SK-N-SH treated with all-trans-retinoic acid at 6 μM for 48 hours (cell line): ENCODE results near the gene C17orf78.
"Not testable (repeated sequence)": the region's sequence is repeated elsewhere in the genome, so short reads cannot be mapped to it uniquely, and the experiment has no call there.

Experiments used
- ATAC-seq: fragments of 200-7000 bp; cut with Tn5 transposase; 3 replicates; pipeline ENCODE4 v1.9.1; 2020; ENCODE audit warnings: mild to moderate bottlenecking, moderate library complexity
- CREB5 ChIP-seq: fragments of 250-450 bp; sonication (Bioruptor Pico); IDR thresholded peaks from 2 replicates; pipeline ENCODE4 v1.5.1; 2020; ENCODE audit warnings: low read depth, mild to moderate bottlenecking, moderate library complexity
- CSDC2 ChIP-seq: fragments of 250-450 bp; sonication (Bioruptor Pico); IDR thresholded peaks from 2 replicates; pipeline ENCODE4 v1.5.0; 2020; ENCODE audit warnings: mild to moderate bottlenecking, moderate library complexity
- ESRRG ChIP-seq: fragments of 250-450 bp; sonication (Bioruptor Pico); IDR thresholded peaks from 2 replicates; pipeline ENCODE4 v1.6.1; 2021; ENCODE audit warnings: mild to moderate bottlenecking
- GLIS3 ChIP-seq: fragments of 250-450 bp; sonication (Bioruptor Pico); IDR thresholded peaks from 2 replicates; pipeline ENCODE4 v1.5.0; 2020; ENCODE audit warnings: mild to moderate bottlenecking, moderate library complexity
- ISL1 ChIP-seq: fragments of 250-450 bp; sonication (Bioruptor Pico); IDR thresholded peaks from 2 replicates; pipeline ENCODE4 v2.1.2; 2022; ENCODE audit warnings: mild to moderate bottlenecking, moderate library complexity
- PATZ1 ChIP-seq: fragments of 250-450 bp; sonication (Bioruptor Pico); IDR thresholded peaks from 2 replicates; pipeline ENCODE4 v1.8.0; 2020; ENCODE audit warnings: mild to moderate bottlenecking, moderate library complexity, borderline replicate concordance
- POU6F1 ChIP-seq: fragments of 250-450 bp; sonication (Bioruptor Pico); IDR thresholded peaks from 2 replicates; pipeline ENCODE4 v1.8.0; 2021; ENCODE audit warnings: low read depth, mild to moderate bottlenecking, moderate library complexity, borderline replicate concordance
- RARB ChIP-seq: fragments of 250-450 bp; sonication (Bioruptor Pico); IDR thresholded peaks from 2 replicates; pipeline ENCODE4 v1.8.0; 2021; ENCODE audit warnings: mild to moderate bottlenecking, moderate library complexity
- TCF4 ChIP-seq: fragments of 250-450 bp; sonication (Bioruptor Pico); IDR thresholded peaks from 2 replicates; pipeline ENCODE4 v1.8.0; 2021; ENCODE audit warnings: mild to moderate bottlenecking, moderate library complexity, borderline replicate concordance
- TOX ChIP-seq: fragments of 250-450 bp; sonication (Bioruptor Pico); IDR thresholded peaks from 2 replicates; pipeline ENCODE4 v1.8.0; 2021; ENCODE audit warnings: mild to moderate bottlenecking, moderate library complexity, borderline replicate concordance
- TSHZ2 ChIP-seq: fragments of 250-450 bp; sonication (Bioruptor Pico); IDR thresholded peaks from 2 replicates; pipeline ENCODE4 v1.5.0; 2020; ENCODE audit warnings: mild to moderate bottlenecking, moderate library complexity
- ZNF565 ChIP-seq: fragments of 450-650 bp; formaldehyde crosslinking; conservative IDR thresholded peaks from 2 replicates; pipeline ENCODE4 v1.5.0; 2020; ENCODE audit warnings: low read depth, mild to moderate bottlenecking, moderate library complexity

The C17orf78 gene

GRCh38 chr17:37393352-37393751 lies 17.6 kb downstream of the C17orf78 start (continued):
- no peak for TF ChIP-seq POU6F1 (CRISPR knock-in tag)
- no peak for TF ChIP-seq TCF4 (CRISPR knock-in tag)
- no peak for TF ChIP-seq ISL1
- no peak for TF ChIP-seq RARB (CRISPR knock-in tag)
- no peak for TF ChIP-seq ZNF565 (CRISPR knock-in tag)

GRCh38 chr17:37399265-37399803 lies 23.5 kb downstream of the C17orf78 start:
- no peak for ATAC-seq
- TF ChIP-seq TOX (CRISPR knock-in tag) (no peak), ISL1 (0 out of 2 replicates have a peak, but pooled peaks have one; percentile 26)
- TF ChIP-seq, all 23 proteins: peak for 1

- no peak for TF ChIP-seq POU6F1 (CRISPR knock-in tag)
- TF ChIP-seq CREB5 (CRISPR knock-in tag), result no peak
- no peak for TF ChIP-seq GLIS3 (CRISPR knock-in tag)
- no peak for TF ChIP-seq RARB (CRISPR knock-in tag)
Measured at GRCh38 chr17:37400505-37400904, 24.7 kb downstream of the C17orf78 start.

GRCh38 chr17:37405522-37405921 lies 29.7 kb downstream of the C17orf78 start:
- ATAC-seq, result not testable (repeated sequence)

More at GRCh38 chr17:37400505-37400904, 24.7 kb downstream of the C17orf78 start:
- no peak for ATAC-seq

- ATAC-seq, result peak; percentile 62
- no peak for TF ChIP-seq ESRRG
- no peak for TF ChIP-seq TCF4 (CRISPR knock-in tag)
- TF ChIP-seq CREB5 (CRISPR knock-in tag), result no peak
- TF ChIP-seq RARB (CRISPR knock-in tag), result no peak
- TF ChIP-seq POU6F1 (CRISPR knock-in tag), result no peak
- TF ChIP-seq CSDC2 (CRISPR knock-in tag), result no peak
Measured at GRCh38 chr17:37405955-37406634, 30.3 kb downstream of the C17orf78 start.

- ATAC-seq, result peak; percentile 97
- TF ChIP-seq POU6F1 (CRISPR knock-in tag) (no peak), ESRRG (0 out of 2 replicates have a peak, but pooled peaks have one; percentile 6), PATZ1 (CRISPR knock-in tag) (no peak), ZNF565 (CRISPR knock-in tag) (no peak), TSHZ2 (CRISPR knock-in tag) (0 out of 2 replicates have a peak, but pooled peaks have one; percentile 16)
Measured at GRCh38 chr17:37406635-37407461, 31.1 kb downstream of the C17orf78 start, which contains the start of the genes ACACA and TADA2A. TSS of gene ACACA (minus strand) at chr17:37406836. CDS start at chr17:37406299, 537 bp downstream. TSS of gene TADA2A (plus strand) at chr17:37406886. CDS start at chr17:37411366, 4,480 bp downstream.
